Embryonic facial prominence (tissue), 1 donor: ENCODE results near the gene NUDT3.
A peak's percentile ranks its signal among the peaks of the same experiment; 100 is the strongest.
"Not testable (repeated sequence)": the region's sequence is repeated elsewhere in the genome, so short reads cannot be mapped to it uniquely, and the experiment has no call there.

Source experiments
- DNase-seq: peaks from one replicate; pipeline ENCODE4 v3.0.0-alpha.2; 2016; ENCODE audit errors: extremely low spot score

Gene NUDT3

GRCh38 chr6:34393191-34393965 is 909 bp upstream of the NUDT3 start:
- no peak for DNase-seq

DNA sequence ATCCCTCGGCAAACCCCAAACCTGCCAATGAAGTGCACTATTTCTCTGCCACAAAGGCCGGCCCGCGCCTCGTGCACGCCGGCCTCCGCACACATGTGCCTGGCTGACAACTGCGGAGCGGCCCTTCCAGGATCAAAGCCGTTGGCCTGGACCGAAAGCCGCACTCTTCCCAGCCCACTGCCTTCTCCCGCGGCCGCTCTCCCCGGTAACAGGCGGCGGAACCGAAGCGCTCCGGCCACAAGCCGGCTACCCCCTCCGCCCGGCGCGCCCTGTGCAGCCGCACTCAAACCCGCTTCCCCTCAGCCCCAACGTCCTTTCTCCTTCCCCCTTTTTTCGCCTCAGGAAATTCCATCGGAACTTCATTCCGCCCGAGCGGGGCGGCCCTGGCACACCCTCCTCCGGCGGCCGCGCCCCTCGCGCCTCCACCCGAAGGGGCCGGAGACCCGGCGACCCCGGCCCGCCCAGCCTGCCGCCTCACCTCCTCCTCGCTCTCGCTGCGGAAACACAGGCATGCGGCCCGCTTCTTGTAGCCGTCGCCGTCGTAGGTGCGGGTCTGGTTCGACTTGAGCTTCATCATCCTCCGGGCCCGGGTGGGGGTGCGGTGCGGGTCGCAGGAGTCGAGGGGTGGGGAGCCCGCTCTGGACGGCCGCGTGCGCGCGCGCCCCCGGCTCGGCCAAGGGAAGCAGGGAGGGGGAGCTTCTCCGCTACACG is 528 bp downstream of the NUDT3 start:
- DNase-seq, result no peak

GRCh38 chr6:34391473-34391785 is 1.0 kb downstream of the NUDT3 start:
- no peak for DNase-seq

- peak; percentile 33 for DNase-seq
These were observed 1.7 kb downstream of the NUDT3 start for GRCh38 chr6:34390531-34391472.

DNA sequence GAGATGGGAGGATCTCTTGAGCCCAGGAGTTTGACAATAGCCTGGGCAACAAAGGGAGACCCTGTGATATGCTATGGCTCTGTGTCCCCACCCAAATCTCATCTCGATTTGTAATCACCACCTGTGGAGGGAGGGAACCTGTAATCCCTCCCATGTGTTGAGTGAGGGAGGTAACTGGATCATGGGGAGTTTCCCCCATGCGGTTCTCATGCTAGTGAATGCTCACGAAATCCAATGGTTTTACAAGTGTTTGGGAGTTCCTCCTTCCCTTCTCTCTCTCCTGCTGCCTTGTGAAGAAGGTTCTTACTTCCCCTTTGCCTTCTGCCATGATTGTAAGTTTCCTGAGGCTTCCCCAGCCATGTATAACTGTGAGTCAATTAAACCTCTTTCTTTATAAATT is 3.4 kb downstream of the NUDT3 start:
- no peak for DNase-seq

DNA sequence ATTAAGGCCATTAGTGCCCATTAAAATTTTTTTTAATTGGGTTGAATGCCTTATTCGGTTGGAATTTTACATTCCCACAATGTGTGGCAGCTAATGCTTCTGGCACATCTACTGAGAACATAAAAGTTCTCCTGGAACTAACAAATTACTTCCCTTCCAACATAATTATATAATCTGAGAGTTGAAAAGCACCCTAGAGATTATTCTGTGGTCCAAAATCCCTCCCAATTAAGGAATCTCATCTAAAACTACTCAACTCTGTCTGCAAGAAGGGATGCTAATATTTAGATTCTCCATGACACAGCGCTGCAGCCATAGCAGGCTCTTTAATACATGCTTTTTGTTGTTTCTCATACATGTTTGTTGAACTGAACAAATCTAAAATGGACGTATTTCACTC is 4.0 kb downstream of the NUDT3 start:
- no peak for DNase-seq

DNA sequence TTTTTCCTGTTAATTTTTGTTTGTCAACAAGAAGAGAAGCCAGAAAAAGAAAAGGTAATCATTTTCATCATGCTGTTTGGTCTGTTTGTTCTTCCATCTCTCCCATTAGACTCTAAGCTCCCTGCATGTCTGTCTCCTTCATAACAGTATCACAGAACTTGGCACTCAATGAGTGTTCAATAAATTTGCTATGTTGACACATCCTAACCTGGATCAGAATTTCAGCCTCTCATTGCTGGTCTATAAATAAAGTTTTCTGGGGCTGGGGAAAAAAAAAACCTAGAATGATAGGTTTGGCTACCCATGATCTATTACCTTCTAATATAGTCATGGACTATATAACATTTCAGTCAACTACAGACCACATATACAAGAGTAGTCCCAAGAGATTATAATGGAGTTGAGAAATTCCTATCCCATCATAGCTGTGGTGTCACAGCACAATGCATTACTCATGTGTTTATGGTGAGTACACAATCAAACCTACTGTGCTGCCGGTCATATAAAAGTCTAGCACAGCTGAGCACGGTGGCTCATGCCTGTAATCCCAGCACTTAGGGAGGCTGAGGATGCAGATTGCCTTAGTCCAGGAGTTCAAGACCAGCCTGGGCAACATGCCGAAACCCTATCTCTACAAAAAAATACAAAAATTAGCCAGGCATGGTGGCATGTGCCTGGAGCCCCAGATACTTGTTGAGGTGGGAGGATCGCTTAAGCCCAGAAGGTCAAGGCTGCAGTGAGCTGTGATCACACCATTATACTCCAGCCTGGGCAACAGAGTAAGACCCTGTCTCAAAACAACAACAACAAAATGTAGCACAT is 5.9 kb downstream of the NUDT3 start:
- DNase-seq, result no peak

DNA sequence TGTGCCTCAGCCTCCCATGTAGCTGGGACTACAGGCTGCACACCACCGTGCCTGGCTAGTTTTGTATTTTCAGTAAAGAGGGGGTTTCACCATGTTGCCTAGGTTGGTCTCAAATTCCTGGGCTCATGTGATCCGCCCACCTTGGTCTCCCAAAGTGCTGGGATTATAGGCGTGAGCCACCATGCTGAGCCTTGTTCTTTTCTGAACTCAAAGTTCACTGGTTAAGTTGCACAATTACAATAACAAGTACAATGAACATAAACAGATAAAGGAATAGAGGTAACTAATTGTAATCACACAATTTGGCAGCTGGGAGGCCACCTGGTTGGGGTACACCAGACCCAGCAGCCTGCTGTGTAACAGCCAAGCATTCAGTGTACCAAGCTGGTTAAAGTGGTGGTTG is 6.7 kb downstream of the NUDT3 start:
- DNase-seq, result no peak

- DNase-seq, result no peak
These were observed 7.9 kb downstream of the NUDT3 start for GRCh38 chr6:34384321-34385153.

GRCh38 chr6:34383656-34384320 is 8.7 kb downstream of the NUDT3 start:
- no peak for DNase-seq

DNA sequence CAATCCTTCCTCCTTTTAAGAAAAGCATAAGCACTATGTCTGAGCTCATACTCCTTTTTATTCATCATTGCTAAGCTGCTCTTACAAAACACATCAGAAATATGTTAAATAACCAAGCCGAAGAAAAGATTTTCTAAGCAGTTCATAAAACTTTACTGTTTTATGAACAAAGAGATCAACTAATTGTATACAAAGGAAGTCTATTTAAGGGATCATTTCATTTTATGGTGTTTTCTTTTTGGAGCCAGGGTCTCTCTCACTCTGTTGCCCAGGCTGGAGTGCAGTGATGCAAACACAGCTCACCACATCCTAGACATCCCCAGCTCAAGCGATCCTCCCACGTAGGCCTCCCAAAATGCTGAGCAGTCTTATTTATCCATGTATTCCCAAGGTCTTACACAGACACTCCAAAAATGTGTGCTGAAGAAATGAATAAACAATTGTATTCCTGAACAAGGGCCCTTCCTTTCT is 9.3 kb downstream of the NUDT3 start:
- DNase-seq, result no peak

DNA sequence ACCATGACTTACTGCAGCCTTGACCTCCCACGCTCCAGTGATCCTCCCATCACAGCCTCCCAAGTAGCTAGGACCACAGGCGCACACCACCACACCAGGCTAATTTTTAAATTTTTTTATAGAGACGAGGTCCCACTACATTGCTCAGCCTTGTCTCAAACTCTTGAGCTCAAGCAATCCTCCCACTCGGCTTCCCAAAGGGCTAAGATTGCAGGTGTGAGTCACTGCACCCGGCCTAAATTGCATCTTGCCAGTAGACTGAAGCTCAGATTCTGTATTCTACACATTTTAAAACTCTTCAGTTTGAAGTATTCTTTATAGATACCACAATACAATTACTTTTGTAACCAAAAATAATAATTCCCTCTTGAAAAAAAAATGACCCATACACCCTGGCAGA is 11.4 kb downstream of the NUDT3 start:
- no peak for DNase-seq

- no peak for DNase-seq
These were observed 14.0 kb downstream of the NUDT3 start for GRCh38 chr6:34378470-34378869.

- DNase-seq, result no peak
These were observed 14.5 kb downstream of the NUDT3 start for GRCh38 chr6:34377984-34378383.

DNA sequence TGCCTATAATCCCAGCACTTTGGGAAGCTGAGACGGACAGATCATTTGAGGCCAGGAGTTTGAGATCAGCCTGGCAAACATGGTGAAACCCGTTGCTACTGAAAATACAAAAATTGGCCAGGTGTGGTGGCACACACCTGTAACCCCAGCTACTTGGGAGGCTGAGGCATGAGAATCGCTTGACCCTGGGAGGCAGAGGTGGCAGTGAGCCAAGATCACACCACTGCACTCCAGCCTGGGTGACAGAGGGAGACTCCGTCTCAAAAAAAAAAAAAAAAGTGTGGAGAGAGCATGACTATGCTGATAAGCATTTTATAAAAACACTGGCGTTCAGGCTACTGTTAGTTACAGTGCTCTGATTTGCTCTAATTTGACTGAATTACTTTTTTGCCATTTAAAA is 14.9 kb downstream of the NUDT3 start:
- DNase-seq, result not testable (repeated sequence)

- DNase-seq, result no peak
These were observed 16.6 kb downstream of the NUDT3 start for GRCh38 chr6:34375833-34376232.

DNA sequence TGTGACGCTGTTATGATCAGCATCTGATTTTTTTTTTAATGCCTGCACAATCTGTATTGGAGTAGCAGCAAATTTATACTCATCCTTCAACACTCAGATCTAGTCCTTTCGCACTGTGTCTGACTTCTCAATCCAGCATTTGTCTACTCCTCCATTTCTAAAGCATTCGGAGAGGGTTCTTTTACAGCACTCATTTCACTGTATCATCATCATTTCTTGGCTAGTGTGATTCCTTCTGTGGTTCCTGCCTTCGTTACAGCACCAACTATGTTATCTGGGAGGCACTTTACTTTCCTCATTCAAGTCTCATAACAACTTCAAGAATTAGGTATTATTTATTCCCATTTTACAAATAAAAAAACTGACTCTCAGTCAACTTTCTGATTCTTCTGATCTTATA is 18.0 kb downstream of the NUDT3 start:
- no peak for DNase-seq

DNA sequence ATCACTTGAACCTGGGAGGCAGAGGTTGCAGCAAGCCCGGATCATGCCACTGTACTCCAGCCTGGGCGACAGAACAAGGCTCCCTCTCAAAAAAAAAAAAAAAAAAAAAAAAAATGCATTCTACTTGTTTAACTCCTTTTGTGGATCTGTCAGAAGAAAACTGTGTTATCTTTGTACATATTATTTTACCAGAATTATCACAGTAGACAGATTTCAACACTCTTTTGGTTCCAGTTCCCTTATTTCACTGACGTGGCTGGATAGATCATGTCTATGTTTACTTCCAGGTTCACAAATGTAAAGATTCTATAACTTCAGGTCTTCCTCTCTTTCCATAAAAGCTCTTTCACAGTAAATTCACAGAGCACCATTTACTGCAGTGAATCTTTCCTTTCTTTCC is 18.4 kb downstream of the NUDT3 start:
- DNase-seq, result no peak

DNA sequence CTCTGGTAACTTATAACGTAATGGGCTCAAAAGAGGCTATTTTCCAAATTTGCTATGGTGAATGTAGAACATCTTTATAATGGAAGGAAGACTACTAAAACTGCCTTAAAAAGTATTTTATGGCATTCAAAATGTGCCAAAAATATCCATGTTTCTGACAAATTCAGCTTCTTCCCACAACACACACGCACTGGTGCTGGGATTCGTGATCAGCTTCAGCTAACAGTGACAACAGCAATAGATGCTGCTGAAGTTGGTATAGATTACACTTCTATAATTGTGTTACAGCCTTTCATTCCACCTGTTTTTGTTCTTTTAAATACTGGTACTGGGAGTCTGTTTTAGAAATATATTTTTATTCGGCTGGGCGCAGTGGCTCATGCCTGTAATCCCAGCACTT is 19.0 kb downstream of the NUDT3 start:
- no peak for DNase-seq

DNA sequence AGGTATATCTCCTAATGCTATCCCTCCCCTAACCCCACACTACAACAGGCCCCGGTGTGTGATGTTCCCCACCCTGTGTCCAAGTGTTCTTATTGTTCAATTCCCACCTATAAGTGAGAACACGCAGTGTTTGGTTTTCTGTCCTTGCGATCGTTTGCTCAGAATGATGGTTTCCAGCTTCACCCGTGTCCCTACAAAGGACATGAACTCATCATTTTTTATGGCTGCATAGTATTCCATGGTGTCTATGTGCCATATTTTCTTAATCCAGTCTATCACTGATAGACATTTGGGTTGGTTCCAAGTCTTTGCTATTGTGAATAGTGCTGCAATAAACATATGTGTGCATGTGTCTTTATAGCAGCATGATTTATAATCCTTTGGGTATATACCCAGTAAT is 20.6 kb downstream of the NUDT3 start:
- DNase-seq, result not testable (repeated sequence)
